ENCODE data around the gene COX8A. TPM values are rescaled to one million over a fixed set of nuclear protein-coding genes. Genes with fewer than 3 reads are reported as not detected.
"Not testable (repeated sequence)": the region's sequence is repeated elsewhere in the genome, so short reads cannot be mapped to it uniquely, and the experiment has no call there.

The COX8A gene
- total RNA-seq, 1 donor from 2014 or later: 182 TPM

- no peak for TF ChIP-seq CTCF (IDR thresholded peaks at IDR 0.05)
- ChIA-PET POLR2A (no interaction called here), CTCF (no interaction called here)
- Mint-ChIP-seq H3K4me1 (no peaks in the 10 kb centered on the region), H3K36me3 (ENCODE audit: low read depth) (no peaks in the 10 kb centered on the region), H3K9me3 (no peaks in the 10 kb centered on the region), H3K27ac (no peak overlapping the region), H3K27me3 (peaks cover 5% of the 10 kb centered on the region), H3K4me3 (no peak overlapping the region)
- DNase-seq (no peak), ATAC-seq (ENCODE audit: low read depth) (no peak)
- intact Hi-C loops (cut with micrococcal nuclease): no loop called here
These were observed 8.0 kb upstream of the COX8A start for GRCh38 chr11:63966444-63966843.

GRCh38 chr11:63969461-63969860 is 5.0 kb upstream of the COX8A start:
- Mint-ChIP-seq H3K27me3 (peaks cover 5% of the 10 kb centered on the region), H3K27ac (no peak overlapping the region), H3K9me3 (no peaks in the 10 kb centered on the region), H3K4me3 (no peak overlapping the region), H3K36me3 (ENCODE audit: low read depth) (peaks cover 2% of the 10 kb centered on the region), H3K4me1 (peaks cover 9% of the 10 kb centered on the region)
- intact Hi-C loops (cut with micrococcal nuclease): no loop called here
- ATAC-seq (ENCODE audit: low read depth) (no peak), DNase-seq (no peak)
- no peak for TF ChIP-seq CTCF (IDR thresholded peaks at IDR 0.05)
- ChIA-PET CTCF (no interaction called here), POLR2A (no interaction called here)

- H3K27me3 Mint-ChIP-seq: peaks cover 5% of the 10 kb centered on the region
- ATAC-seq (ENCODE audit: low read depth): no peak
- intact Hi-C loops (cut with micrococcal nuclease): no loop called here
- no peaks in the 10 kb centered on the region for H3K9me3 Mint-ChIP-seq
- no peak overlapping the region for H3K27ac Mint-ChIP-seq
- no peak overlapping the region for H3K4me3 Mint-ChIP-seq
- POLR2A ChIA-PET: no interaction called here
- no peak for TF ChIP-seq CTCF (IDR thresholded peaks at IDR 0.05)
- peaks cover 19% of the 10 kb centered on the region for H3K4me1 Mint-ChIP-seq
- H3K36me3 Mint-ChIP-seq (ENCODE audit: low read depth): peaks cover 8% of the 10 kb centered on the region
- CTCF ChIA-PET: no interaction called here
- DNase-seq: no peak
These were observed 3.5 kb upstream of the COX8A start for GRCh38 chr11:63970902-63971301.

GRCh38 chr11:63973912-63974258 is 535 bp upstream of the COX8A start:
- CTCF ChIA-PET: interaction anchor here (1.2 kb wide), 1 partner anchor 137 kb away, joined by 3 read pairs; no protein-coding TSS in a partner anchor

GRCh38 chr11:63978551-63979239 is 4.3 kb downstream of the COX8A start:
- DNase-seq (no peak), ATAC-seq (ENCODE audit: low read depth) (no peak)
- intact Hi-C loops (cut with micrococcal nuclease): no loop called here
- H3K4me3 Mint-ChIP-seq: no peak overlapping the region
- ChIA-PET POLR2A (interaction anchor here (0.6 kb wide), 1 partner anchor 130 kb away, joined by 3 read pairs; no protein-coding TSS in a partner anchor), CTCF (no interaction called here)
- H3K36me3 Mint-ChIP-seq (ENCODE audit: low read depth): peaks cover 15% of the 10 kb centered on the region
- peaks cover 38% of the 10 kb centered on the region for H3K4me1 Mint-ChIP-seq
- no peaks in the 10 kb centered on the region for H3K9me3 Mint-ChIP-seq
- no peaks in the 10 kb centered on the region for H3K27me3 Mint-ChIP-seq
- no peak for TF ChIP-seq CTCF (IDR thresholded peaks at IDR 0.05)
- no peak overlapping the region for H3K27ac Mint-ChIP-seq

More at GRCh38 chr11:63973912-63974258, 535 bp upstream of the COX8A start:
- Mint-ChIP-seq H3K4me1 (peaks cover 27% of the 10 kb centered on the region), H3K36me3 (ENCODE audit: low read depth) (peaks cover 15% of the 10 kb centered on the region), H3K4me3 (peak overlapping the region; percentile 100), H3K27ac (peak overlapping the region; percentile 98)
- not testable (repeated sequence) for ATAC-seq (ENCODE audit: low read depth); H3K27me3 Mint-ChIP-seq; H3K9me3 Mint-ChIP-seq; DNase-seq
- intact Hi-C loops (cut with micrococcal nuclease): loop anchor here (1.0 to 2.0 kb wide), 4 partner anchors 12 to 137 kb away; partner anchors contain the start of gene OTUB1
- POLR2A ChIA-PET: interaction anchor here (0.6 to 2.3 kb wide), 6 partner anchors 13 to 1792 kb away, joined by 3 to 17 read pairs (median 4); partner anchors contain the start of genes C11orf98, CSKMT, EEF1G and MARK2
